ENCODE measurements around the gene GARS1. TPM values are rescaled to one million over a fixed set of nuclear protein-coding genes. Genes with fewer than 3 reads are reported as not detected.

Gene GARS1
- total RNA-seq, 1 donor from 2014 or later = 41.7 TPM

DNA sequence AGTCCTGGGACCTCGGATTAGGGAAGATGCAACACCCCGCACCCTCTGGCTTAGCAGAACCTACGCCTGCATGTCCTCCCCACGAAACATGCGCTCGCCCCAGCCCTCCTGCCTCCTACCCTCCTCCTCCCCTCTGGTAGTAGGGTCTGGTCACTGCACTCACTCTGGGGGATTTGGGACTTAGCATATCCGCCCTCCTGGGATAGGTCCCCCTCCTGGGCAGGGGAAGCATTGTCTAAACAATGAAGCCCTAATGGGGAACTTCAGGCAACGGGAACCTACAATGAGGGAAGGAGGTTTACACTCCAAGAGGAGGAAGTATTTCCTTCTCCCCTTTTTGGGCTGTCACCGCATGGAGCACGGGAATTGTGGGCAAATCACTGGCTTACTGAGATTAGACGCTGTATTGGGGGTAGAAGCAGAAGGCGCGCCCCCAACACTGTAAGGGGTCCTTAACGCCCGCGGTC, 86.7 kb downstream of the GARS1 start:
- no peaks in the 10 kb centered on the region for H3K36me3 ChIP-seq
- H3K9me3 ChIP-seq = no peaks in the 10 kb centered on the region
- peak overlapping the region; percentile 54 to 63 for H3K4me3 ChIP-seq
- no peak for DNase-seq (ENCODE audit: low spot score in 2 of 2)
- peaks cover 7 to 11% of the 10 kb centered on the region in 2 donors for H3K4me1 ChIP-seq
- TF ChIP-seq, protein P1, sequence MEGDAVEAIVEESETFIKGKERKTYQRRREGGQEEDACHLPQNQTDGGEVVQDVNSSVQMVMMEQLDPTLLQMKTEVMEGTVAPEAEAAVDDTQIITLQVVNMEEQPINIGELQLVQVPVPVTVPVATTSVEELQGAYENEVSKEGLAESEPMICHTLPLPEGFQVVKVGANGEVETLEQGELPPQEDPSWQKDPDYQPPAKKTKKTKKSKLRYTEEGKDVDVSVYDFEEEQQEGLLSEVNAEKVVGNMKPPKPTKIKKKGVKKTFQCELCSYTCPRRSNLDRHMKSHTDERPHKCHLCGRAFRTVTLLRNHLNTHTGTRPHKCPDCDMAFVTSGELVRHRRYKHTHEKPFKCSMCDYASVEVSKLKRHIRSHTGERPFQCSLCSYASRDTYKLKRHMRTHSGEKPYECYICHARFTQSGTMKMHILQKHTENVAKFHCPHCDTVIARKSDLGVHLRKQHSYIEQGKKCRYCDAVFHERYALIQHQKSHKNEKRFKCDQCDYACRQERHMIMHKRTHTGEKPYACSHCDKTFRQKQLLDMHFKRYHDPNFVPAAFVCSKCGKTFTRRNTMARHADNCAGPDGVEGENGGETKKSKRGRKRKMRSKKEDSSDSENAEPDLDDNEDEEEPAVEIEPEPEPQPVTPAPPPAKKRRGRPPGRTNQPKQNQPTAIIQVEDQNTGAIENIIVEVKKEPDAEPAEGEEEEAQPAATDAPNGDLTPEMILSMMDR (IDR thresholded peaks at IDR 0.05) = no peak
- no peak overlapping the region for H3K27ac ChIP-seq
- intact Hi-C loops (cut with DNase I) = no loop called here
- peaks cover 9% of the 10 kb centered on the region for H3K27me3 ChIP-seq

- TF ChIP-seq, protein P1 (IDR thresholded peaks at IDR 0.05) = no peak
- Histone ChIP-seq H3K4me1 (peaks cover 7 to 11% of the 10 kb centered on the region in 2 donors), H3K4me3 (peak overlapping the region; percentile 54 to 63), H3K36me3 (no peaks in the 10 kb centered on the region), H3K9me3 (no peaks in the 10 kb centered on the region), H3K27me3 (peaks cover 9% of the 10 kb centered on the region), H3K27ac (no peak overlapping the region)
- intact Hi-C loops (cut with DNase I) = no loop called here
- no peak for DNase-seq (ENCODE audit: low spot score in 2 of 2)
Observed at GRCh38 chr7:30681815-30682211, 87.1 kb downstream of the GARS1 start.

DNA sequence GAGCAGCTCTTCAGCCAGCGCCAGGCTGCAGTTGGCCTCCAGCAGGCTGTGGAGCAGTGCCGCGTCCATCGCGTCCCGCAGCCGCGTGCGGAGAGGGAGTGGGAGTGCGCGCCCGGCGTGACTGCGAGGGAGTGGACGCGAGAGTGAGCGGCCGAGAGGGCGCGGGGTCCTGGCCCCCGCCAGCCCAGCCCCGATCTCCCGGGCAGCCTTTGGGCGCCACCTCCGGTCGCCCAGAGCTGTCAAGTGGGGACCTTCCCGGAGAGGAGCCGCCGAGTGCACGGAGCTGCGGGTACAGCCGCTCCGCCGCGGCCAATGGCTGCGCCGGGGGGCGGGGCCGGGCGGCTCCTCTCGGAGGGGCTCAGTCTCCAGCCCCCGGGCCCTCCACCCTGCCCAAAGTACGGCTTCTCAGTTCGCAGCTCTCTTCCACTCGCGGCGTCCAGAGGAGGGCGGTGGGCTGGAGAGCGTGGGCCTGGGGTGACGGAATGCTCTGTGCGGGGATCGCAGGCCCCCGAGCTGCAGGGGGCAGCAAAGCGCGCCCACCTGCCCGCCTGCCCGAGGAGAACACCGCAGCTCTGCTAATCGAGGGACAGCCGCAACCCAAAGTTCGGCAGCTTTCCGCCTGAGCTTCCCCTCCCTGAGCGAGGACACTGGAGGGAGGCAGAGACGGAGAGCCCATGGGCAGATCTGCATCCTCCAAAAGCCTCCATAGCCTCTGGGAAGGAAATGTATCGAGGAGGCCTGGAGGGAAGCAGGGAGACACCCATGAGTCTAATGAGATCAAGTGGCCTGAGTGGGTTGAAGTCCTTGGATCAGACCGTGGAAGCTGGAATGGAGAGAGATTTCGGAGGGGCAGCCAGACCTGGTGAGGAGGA, 87.8 kb downstream of the GARS1 start, which contains the start of gene CRHR2:
CRHR2 (minus strand) TSS at position 245 of the 872 bp plus-strand sequence; CDS start at position 69, 176 bp downstream.
- TF ChIP-seq, protein P1 (IDR thresholded peaks at IDR 0.05) = peak in 1 of 3 experiments; percentile 28
- H3K9me3 ChIP-seq = no peaks in the 10 kb centered on the region
- no peak within 1 kb of the TSS for H3K27ac ChIP-seq
- no peaks in the 10 kb centered on the region for H3K36me3 ChIP-seq
- H3K4me3 ChIP-seq = peak within 1 kb of the TSS; percentile 54 to 63
- intact Hi-C loops (cut with DNase I) = no loop called here
- DNase-seq (ENCODE audit: low spot score in 2 of 2) = no peak
- H3K4me1 ChIP-seq = peaks cover 7 to 11% of the 10 kb centered on the region in 2 donors
- H3K27me3 ChIP-seq = peaks cover 9% of the 10 kb centered on the region

- H3K4me1 ChIP-seq = peaks cover 7 to 11% of the 10 kb centered on the region in 2 donors
- TF ChIP-seq, protein P1 (IDR thresholded peaks at IDR 0.05) = no peak
- H3K9me3 ChIP-seq = no peaks in the 10 kb centered on the region
- no peak overlapping the region for H3K4me3 ChIP-seq
- no peak for DNase-seq (ENCODE audit: low spot score in 2 of 2)
- H3K27ac ChIP-seq = no peak overlapping the region
- peaks cover 9% of the 10 kb centered on the region for H3K27me3 ChIP-seq
- H3K36me3 ChIP-seq = no peaks in the 10 kb centered on the region
- intact Hi-C loops (cut with DNase I) = no loop called here
Observed at GRCh38 chr7:30683306-30683705, 88.6 kb downstream of the GARS1 start.

Other genes starting within 250 kb of the GARS1 start
- 20.0 TPM for gene NOD1, start 116.1 kb upstream of the GARS1 start, total RNA-seq
- 0.43 TPM for gene GGCT, start 90.0 kb upstream of the GARS1 start, total RNA-seq
- 3.1 TPM for gene CRHR2, start 87.6 kb downstream of the GARS1 start, total RNA-seq
- gene INMT, start 157.3 kb downstream of the GARS1 start, total RNA-seq = 51.8 TPM
- 6.0 TPM for gene MINDY4, start 176.5 kb downstream of the GARS1 start, total RNA-seq

Data from ascending aorta (tissue), 2 donors.